Neural progenitor cell (in vitro differentiated cells): ENCODE measurements around the gene INPP4A. TPM values are rescaled to one million over a fixed set of nuclear protein-coding genes. Genes with fewer than 3 reads are reported as not detected.

ENCODE experiments used
- DNase-seq: peaks from one replicate; pipeline ENCODE4 v3.0.0-alpha.2; 2016; ENCODE audit warnings: low spot score
- H2AFZ ChIP-seq: fragments of 200-600 bp; sonication (generic); replicated peaks from 2 replicates; pipeline ENCODE4 v1.6.1; 2016; ENCODE audit warnings: antibody characterized with exemption
- H3F3A ChIP-seq: fragments of 200-600 bp; sonication (generic); 2 replicates; pipeline ENCODE4 v1.6.1; 2016; ENCODE audit warnings: antibody characterized with exemption, low read depth
- H3K27ac ChIP-seq: fragments of 200-600 bp; sonication (generic); 2 replicates; pipeline ENCODE4 v1.5.1; 2016; ENCODE audit warnings: mild to moderate bottlenecking
- H3K27me3 ChIP-seq: fragments of 200-600 bp; sonication (generic); 2 replicates; pipeline ENCODE4 v1.6.1; 2016; ENCODE audit warnings: mild to moderate bottlenecking, moderate library complexity
- H3K36me3 ChIP-seq: fragments of 200-600 bp; sonication (generic); 2 replicates; pipeline ENCODE4 v1.5.1; 2016
- H3K4me1 ChIP-seq: fragments of 200-600 bp; sonication (generic); 2 replicates; pipeline ENCODE4 v1.6.1; 2016; ENCODE audit warnings: mixed run types
- H3K4me2 ChIP-seq: fragments of 200-600 bp; sonication (generic); 2 replicates; pipeline ENCODE4 v1.6.1; 2016
- H3K4me3 ChIP-seq: fragments of 200-600 bp; sonication (generic); 2 replicates; pipeline ENCODE4 v1.5.1; 2016
- H3K79me2 ChIP-seq: fragments of 200-600 bp; sonication (generic); 2 replicates; pipeline ENCODE4 v1.6.1; 2016; ENCODE audit warnings: low read depth
- H3K9ac ChIP-seq: fragments of 200-600 bp; sonication (generic); 2 replicates; pipeline ENCODE4 v1.6.1; 2016
- H3K9me3 ChIP-seq: fragments of 200-600 bp; sonication (generic); 2 replicates; pipeline ENCODE4 v1.5.1; 2016; ENCODE audit warnings: low read depth
- H4K20me1 ChIP-seq: fragments of 200-600 bp; sonication (generic); 2 replicates; pipeline ENCODE4 v1.6.1; 2016; ENCODE audit warnings: low read depth
- H3K27ac Mint-ChIP-seq: 3 replicates; pipeline ENCODE4 v1.8.0; 2021; ENCODE audit warnings: mixed read lengths
- H3K27me3 Mint-ChIP-seq: 2 replicates; pipeline ENCODE4 v1.8.0; 2022; ENCODE audit warnings: low read depth, mild to moderate bottlenecking, inconsistent platforms, moderate library complexity, mixed read lengths; ENCODE audit not compliant: insufficient read depth
- H3K36me3 Mint-ChIP-seq: 3 replicates; pipeline ENCODE4 v1.8.0; 2021; ENCODE audit warnings: mixed read lengths
- H3K4me1 Mint-ChIP-seq: 3 replicates; pipeline ENCODE4 v1.8.0; 2021; ENCODE audit warnings: mixed read lengths
- H3K4me3 Mint-ChIP-seq: 3 replicates; pipeline ENCODE4 v1.8.0; 2021; ENCODE audit warnings: mild to moderate bottlenecking, moderate library complexity, mixed read lengths
- H3K9me3 Mint-ChIP-seq: 3 replicates; pipeline ENCODE4 v1.8.0; 2020; ENCODE audit warnings: mixed read lengths
- CTCF ChIP-seq: fragments of 200-600 bp; sonication (generic); IDR thresholded peaks from 2 replicates; pipeline ENCODE4 v1.5.1; 2017; ENCODE audit warnings: antibody characterized with exemption, mild to moderate bottlenecking
- EZH2 ChIP-seq: fragments of 200-600 bp; sonication (generic); IDR thresholded peaks from 2 replicates; pipeline ENCODE4 v1.6.1; 2017; ENCODE audit warnings: antibody characterized with exemption, mild to moderate bottlenecking, moderate library complexity
- EZH2phosphoT487 ChIP-seq: fragments of 200-600 bp; sonication (generic); IDR thresholded peaks from 2 replicates; pipeline ENCODE4 v1.6.1; 2017; ENCODE audit warnings: antibody characterized with exemption
- total RNA-seq: library from RNA; depleted of rRNA; stranded (reverse); fragments of >200 nt; gene quantifications from 2 replicates; pipeline ENCODE4 v1.2.3, GENCODE V29; 2015; ENCODE audit warnings: low replicate concordance

INPP4A gene
- total RNA-seq, 1 donor from 2014 or later = 35.1 TPM

GRCh38 chr2:98511981-98512380 lies 67.3 kb downstream of the INPP4A start:
- Histone ChIP-seq H2AFZ (no peak overlapping the region), H4K20me1 (no peaks in the 10 kb centered on the region), H3K9me3 (no peaks in the 10 kb centered on the region), H3K27me3 (no peaks in the 10 kb centered on the region), H3K9ac (no peak overlapping the region), H3K4me1 (peaks cover 11% of the 10 kb centered on the region), H3F3A (no peaks in the 10 kb centered on the region), H3K79me2 (peaks cover 14% of the 10 kb centered on the region), H3K27ac (no peak overlapping the region), H3K4me3 (no peak overlapping the region), H3K4me2 (no peak overlapping the region), H3K36me3 (no peaks in the 10 kb centered on the region)
- DNase-seq = no peak
- Mint-ChIP-seq H3K36me3 (peaks cover 5% of the 10 kb centered on the region), H3K4me1 (peaks cover 26% of the 10 kb centered on the region), H3K9me3 (peaks cover 2% of the 10 kb centered on the region), H3K27ac (no peak overlapping the region), H3K27me3 (peaks cover 4% of the 10 kb centered on the region), H3K4me3 (no peak overlapping the region)
- TF ChIP-seq CTCF (no peak), EZH2 (no peak), EZH2phosphoT487 (no peak)

GRCh38 chr2:98512699-98513098 lies 68.0 kb downstream of the INPP4A start:
- no peaks in the 10 kb centered on the region for H3K27me3 ChIP-seq
- no peak overlapping the region for H3K27ac ChIP-seq
- peaks cover 14% of the 10 kb centered on the region for H3K79me2 ChIP-seq
- H3K9me3 ChIP-seq = no peaks in the 10 kb centered on the region
- H3K36me3 ChIP-seq = no peaks in the 10 kb centered on the region
- no peak overlapping the region for H3K4me3 ChIP-seq
- H3F3A ChIP-seq = no peaks in the 10 kb centered on the region
- H3K36me3 Mint-ChIP-seq = peaks cover 4% of the 10 kb centered on the region
- H3K9me3 Mint-ChIP-seq = peaks cover 2% of the 10 kb centered on the region
- TF ChIP-seq EZH2phosphoT487 = no peak
- TF ChIP-seq CTCF = no peak
- TF ChIP-seq EZH2 = no peak
- H3K4me2 ChIP-seq = no peak overlapping the region
- peaks cover 4% of the 10 kb centered on the region for H3K27me3 Mint-ChIP-seq
- no peaks in the 10 kb centered on the region for H4K20me1 ChIP-seq
- no peak overlapping the region for H3K27ac Mint-ChIP-seq
- peaks cover 11% of the 10 kb centered on the region for H3K4me1 ChIP-seq
- no peak for DNase-seq
- no peak overlapping the region for H2AFZ ChIP-seq
- H3K9ac ChIP-seq = no peak overlapping the region
- no peak overlapping the region for H3K4me3 Mint-ChIP-seq
- H3K4me1 Mint-ChIP-seq = peaks cover 23% of the 10 kb centered on the region

- peak; percentile 39 for DNase-seq
- H3K27me3 Mint-ChIP-seq = peaks cover 4% of the 10 kb centered on the region
- Histone ChIP-seq H3K27ac (no peak overlapping the region), H3K4me1 (peaks cover 11% of the 10 kb centered on the region), H3K36me3 (no peaks in the 10 kb centered on the region), H3K9ac (no peak overlapping the region), H3K4me2 (no peak overlapping the region), H3F3A (no peaks in the 10 kb centered on the region), H3K79me2 (peaks cover 14% of the 10 kb centered on the region), H2AFZ (no peak overlapping the region), H3K9me3 (no peaks in the 10 kb centered on the region), H3K4me3 (no peak overlapping the region), H3K27me3 (no peaks in the 10 kb centered on the region), H4K20me1 (no peaks in the 10 kb centered on the region)
- peaks cover 17% of the 10 kb centered on the region for H3K4me1 Mint-ChIP-seq
- no peak overlapping the region for H3K27ac Mint-ChIP-seq
- no peak overlapping the region for H3K4me3 Mint-ChIP-seq
- peaks cover 2% of the 10 kb centered on the region for H3K9me3 Mint-ChIP-seq
- H3K36me3 Mint-ChIP-seq = peaks cover 5% of the 10 kb centered on the region
- no peak for TF ChIP-seq EZH2
- no peak for TF ChIP-seq CTCF
- no peak for TF ChIP-seq EZH2phosphoT487
Observed at GRCh38 chr2:98514096-98514639, 69.5 kb downstream of the INPP4A start.
